ENCODE results near the gene FOXG1.

The FOXG1 gene

GRCh38 chr14:28777471-28778137 is 11.0 kb downstream of the FOXG1 start:
- no peak for DNase-seq

- DNase-seq: no peak
Measured at GRCh38 chr14:28778138-28779117, 11.8 kb downstream of the FOXG1 start.

GRCh38 chr14:28779456-28779855 is 12.9 kb downstream of the FOXG1 start:
- no peak for DNase-seq

- DNase-seq: no peak
Measured at GRCh38 chr14:28780843-28781820, 14.5 kb downstream of the FOXG1 start.

GRCh38 chr14:28782301-28782700 is 15.7 kb downstream of the FOXG1 start:
- no peak for DNase-seq

GRCh38 chr14:28783664-28784063 is 17.1 kb downstream of the FOXG1 start:
- DNase-seq: no peak

- DNase-seq: no peak
Measured at GRCh38 chr14:28784096-28785048, 17.8 kb downstream of the FOXG1 start.

GRCh38 chr14:28785096-28785952 is 18.7 kb downstream of the FOXG1 start:
- DNase-seq: no peak

GRCh38 chr14:28807518-28807917 is 40.9 kb downstream of the FOXG1 start:
- DNase-seq: no peak

- no peak for DNase-seq
Measured at GRCh38 chr14:28813810-28814209, 47.2 kb downstream of the FOXG1 start.
